ENCODE data around the gene CSMD2. TPM values are rescaled to one million over a fixed set of nuclear protein-coding genes. Genes with fewer than 3 reads are reported as not detected.
A peak's percentile ranks its signal among the peaks of the same experiment; 100 is the strongest.

CSMD2 gene
- total RNA-seq, 1 donor from 2014 or later, result 38.4 TPM

- DNase-seq, result peak; percentile 99
Measured at GRCh38 chr1:33472269-33472980, 692.6 kb downstream of the CSMD2 start, which contains the start of gene ZSCAN20. Gene ZSCAN20 (plus strand): TSS chr1:33472645. CDS start chr1:33479289, 6,644 bp downstream.

GRCh38 chr1:33471416-33471815 is 693.6 kb downstream of the CSMD2 start:
- no peak for DNase-seq

GRCh38 chr1:33470495-33471012 is 694.5 kb downstream of the CSMD2 start:
- peak; percentile 66 for DNase-seq

GRCh38 chr1:33469691-33470090 is 695.3 kb downstream of the CSMD2 start:
- DNase-seq, result no peak

GRCh38 chr1:33468967-33469366 is 696.1 kb downstream of the CSMD2 start:
- no peak for DNase-seq

- DNase-seq, result no peak
Measured at GRCh38 chr1:33468531-33468930, 696.5 kb downstream of the CSMD2 start.

GRCh38 chr1:33468011-33468410 is 697.0 kb downstream of the CSMD2 start:
- DNase-seq, result no peak

GRCh38 chr1:33466159-33466558 is 698.9 kb downstream of the CSMD2 start:
- DNase-seq, result no peak

- DNase-seq, result no peak
Measured at GRCh38 chr1:33465316-33465715, 699.7 kb downstream of the CSMD2 start.

GRCh38 chr1:33464552-33464951 is 700.5 kb downstream of the CSMD2 start:
- DNase-seq, result no peak

Small RNA genes lying within 50 kb of the gene (small RNA-seq; reads per million reads assigned to genes)
- not detected for gene RNA5SP42

Other genes with a start within 250 kb of the CSMD2 start
- gene C1orf94, start 11.7 kb upstream of the CSMD2 start, total RNA-seq, result 0.31 TPM